Glomerular endothelial cell (primary cell): ENCODE results near the gene SETD4. TPM values are rescaled to one million over a fixed set of nuclear protein-coding genes. Genes with fewer than 3 reads are reported as not detected.
"Not testable (repeated sequence)": the region's sequence is repeated elsewhere in the genome, so short reads cannot be mapped to it uniquely, and the experiment has no call there.

Source experiments
- DNase-seq: peaks from one replicate; pipeline ENCODE4 v3.0.0-alpha.2; 2011; ENCODE audit warnings: low read depth, low spot score; ENCODE audit errors: extremely low read depth
- total RNA-seq: library from RNA; depleted of rRNA; stranded (reverse); fragments of >200 nt; gene quantifications from 2 replicates; pipeline ENCODE4 v1.2.3, GENCODE V29; 2015

Gene SETD4
- total RNA-seq, 1 donor from 2014 or later = 10.4 TPM

- DNase-seq = no peak
Observed at GRCh38 chr21:36079671-36080070, 19.3 kb upstream of the SETD4 start.

GRCh38 chr21:36079010-36079649 lies 18.8 kb upstream of the SETD4 start:
- no peak for DNase-seq

GRCh38 chr21:36077758-36078157 lies 17.4 kb upstream of the SETD4 start:
- no peak for DNase-seq

- DNase-seq = no peak
Observed at GRCh38 chr21:36076878-36077655, 16.7 kb upstream of the SETD4 start.

GRCh38 chr21:36075953-36076352 lies 15.6 kb upstream of the SETD4 start:
- no peak for DNase-seq

- no peak for DNase-seq
Observed at GRCh38 chr21:36075171-36075570, 14.8 kb upstream of the SETD4 start.

- not testable (repeated sequence) for DNase-seq
Observed at GRCh38 chr21:36073911-36074310, 13.6 kb upstream of the SETD4 start.

- no peak for DNase-seq
Observed at GRCh38 chr21:36073181-36073580, 12.9 kb upstream of the SETD4 start.

- DNase-seq = no peak
Observed at GRCh38 chr21:36072453-36073162, 12.3 kb upstream of the SETD4 start.

- DNase-seq = no peak
Observed at GRCh38 chr21:36070999-36071398, 10.7 kb upstream of the SETD4 start.

GRCh38 chr21:36069713-36070583 lies 9.6 kb upstream of the SETD4 start, which contains the start of gene CBR1:
CBR1 (plus strand) TSS chr21:36070024; CDS start chr21:36070116, 92 bp downstream.
- DNase-seq = no peak

GRCh38 chr21:36068748-36069398 lies 8.5 kb upstream of the SETD4 start:
- DNase-seq = no peak

GRCh38 chr21:36065497-36066036 lies 5.2 kb upstream of the SETD4 start:
- DNase-seq = peak; percentile 45

- DNase-seq = no peak
Observed at GRCh38 chr21:36064085-36064460, 3.7 kb upstream of the SETD4 start.

- no peak for DNase-seq
Observed at GRCh38 chr21:36063375-36064084, 3.2 kb upstream of the SETD4 start.

- no peak for DNase-seq
Observed at GRCh38 chr21:36061445-36061844, 1.1 kb upstream of the SETD4 start.

- DNase-seq = no peak
Observed at GRCh38 chr21:36059823-36060158, 535 bp downstream of the SETD4 start.

- DNase-seq = no peak
Observed at GRCh38 chr21:36055551-36055950, 4.8 kb downstream of the SETD4 start.

GRCh38 chr21:36053715-36054062 lies 6.6 kb downstream of the SETD4 start:
- DNase-seq = no peak
